Brain microvascular endothelial cell (primary cell): Measurements from ENCODE around the gene TRPC3.

ENCODE experiments used
- DNase-seq: peaks from one replicate; pipeline ENCODE4 v3.0.0-alpha.2; 2020
- H3K27ac ChIP-seq: fragments of 250-450 bp; sonication (Bioruptor Pico); 2 replicates; pipeline ENCODE4 v1.5.1; 2020; ENCODE audit warnings: mild to moderate bottlenecking, moderate library complexity
- H3K27me3 ChIP-seq: fragments of 250-450 bp; sonication (Bioruptor Pico); replicated peaks from 2 replicates; pipeline ENCODE4 v1.5.1; 2020; ENCODE audit warnings: mild to moderate bottlenecking
- H3K36me3 ChIP-seq: fragments of 250-450 bp; sonication (Bioruptor Pico); replicated peaks from 2 replicates; pipeline ENCODE4 v1.5.1; 2020; ENCODE audit warnings: mild to moderate bottlenecking
- H3K4me3 ChIP-seq: 2 replicates; pipeline ENCODE4 v1.5.1; 2011; ENCODE audit warnings: low read depth, mild to moderate bottlenecking, control low read depth, low read length, moderate library complexity
- CTCF ChIP-seq: IDR thresholded peaks from 2 replicates; pipeline ENCODE4 v1.5.1; 2011; ENCODE audit warnings: low read depth, mild to moderate bottlenecking, moderate library complexity, low read length, control low read depth, inconsistent platforms; ENCODE audit errors: missing control alignments
- in situ Hi-C: cut with HindIII; loops from 2 replicates; pipeline ENCODE4 v1.10.0; 2017; ENCODE audit warnings: low sequenced_read_pairs, low pct_ligation_motif_present

The TRPC3 gene

GRCh38 chr4:121951521-121952110 is at the start of gene TRPC3:
Gene TRPC3 (minus strand): TSS chr4:121952060. CDS start chr4:121951680, 380 bp downstream.
- no peak within 1 kb of the TSS for H3K27ac ChIP-seq
- no peak for DNase-seq
- TF ChIP-seq CTCF, result no peak
- H3K27me3 ChIP-seq, result no peaks in the 10 kb centered on the region
- no peaks in the 10 kb centered on the region for H3K36me3 ChIP-seq
- peak within 1 kb of the TSS; percentile 60 for H3K4me3 ChIP-seq
- in situ Hi-C loops, result no loop called here

GRCh38 chr4:122000849-122001248 is 49.0 kb upstream of the TRPC3 start:
- Histone ChIP-seq H3K27ac (no peak overlapping the region), H3K27me3 (no peaks in the 10 kb centered on the region), H3K4me3 (no peak overlapping the region), H3K36me3 (no peaks in the 10 kb centered on the region)
- TF ChIP-seq CTCF, result no peak
- DNase-seq, result no peak
- in situ Hi-C loops, result no loop called here

GRCh38 chr4:121998024-121998423 is 46.2 kb upstream of the TRPC3 start:
- DNase-seq, result no peak
- Histone ChIP-seq H3K27ac (no peak overlapping the region), H3K27me3 (no peaks in the 10 kb centered on the region), H3K36me3 (no peaks in the 10 kb centered on the region), H3K4me3 (no peak overlapping the region)
- TF ChIP-seq CTCF, result peak; percentile 39
- in situ Hi-C loops, result no loop called here

- no peak for TF ChIP-seq CTCF
- no peaks in the 10 kb centered on the region for H3K27me3 ChIP-seq
- no peak overlapping the region for H3K27ac ChIP-seq
- H3K4me3 ChIP-seq, result no peak overlapping the region
- in situ Hi-C loops, result no loop called here
- no peaks in the 10 kb centered on the region for H3K36me3 ChIP-seq
- DNase-seq, result no peak
Measured at GRCh38 chr4:121995790-121996537, 44.1 kb upstream of the TRPC3 start.

GRCh38 chr4:121991968-121992367 is 40.1 kb upstream of the TRPC3 start:
- in situ Hi-C loops, result no loop called here

More at GRCh38 chr4:121991968-121992367, 40.1 kb upstream of the TRPC3 start:
- Histone ChIP-seq H3K4me3 (no peak overlapping the region), H3K36me3 (no peaks in the 10 kb centered on the region), H3K27me3 (no peaks in the 10 kb centered on the region), H3K27ac (no peak overlapping the region)
- TF ChIP-seq CTCF, result no peak
- DNase-seq, result no peak
